HepG2 (cell line): ENCODE measurements around the gene TLE1. TPM values are rescaled to one million over a fixed set of nuclear protein-coding genes. Genes with fewer than 3 reads are reported as not detected.

Source experiments
- ATAC-seq: fragments of 200-7000 bp; cut with Tn5 transposase; 3 replicates; pipeline ENCODE4 v1.9.1; 2020; ENCODE audit warnings: mild to moderate bottlenecking, moderate library complexity
- BruUV-seq: library from RNA; stranded (reverse); fragments of 400-500 nt; replicated peaks from 2 replicates; lab custom pipeline; 2021; lab: Mats Ljungman, UMichigan
- CTCF ChIA-PET: fragments of 300-600 bp; formaldehyde crosslinking; extraction: SDS; loops from one replicate; lab custom pipeline; 2021; ENCODE audit warnings: low total read pairs, inconsistent platforms, low intra/inter-chr PET ratio; lab: Yijun Ruan, JAX
- POLR2A ChIA-PET: fragments of 350-600 bp; sonication (Branson Sonifier 250); formaldehyde crosslinking; loops from one replicate; lab custom pipeline; 2020; ENCODE audit warnings: antibody characterized with exemption, inconsistent platforms; lab: Yijun Ruan, JAX
- DNase-seq: peaks from one replicate; pipeline ENCODE4 v3.0.0-alpha.2; 2015; ENCODE audit warnings: low spot score
- FAIRE-seq: peaks from 3 replicates; lab custom pipeline; 2011; peaks lifted over from hg19 to GRCh38; lab: Jason Lieb, UNC
- H2AFZ ChIP-seq: one replicate; pipeline ENCODE4 v1.6.1; 2011; ENCODE audit warnings: low read length, inconsistent platforms
- H3K27ac ChIP-seq: fragments of 300-600 bp; 3 replicates; pipeline ENCODE4 v1.8.0; 2011; ENCODE audit warnings: mixed run types, mild to moderate bottlenecking, mixed read lengths, low read length, inconsistent platforms; ENCODE audit not compliant: insufficient read depth; ENCODE audit errors: extremely low read length
- H3K27me3 ChIP-seq, 2 experiments: fragments of 200-600 bp in 1 of 2; 2 replicates in 1 of 2; 3 replicates in 1 of 2; pipeline versions ENCODE4 v1.6.0 to v1.8.0; 2011; ENCODE audit warnings: low read length in 2 of 2, mild to moderate bottlenecking in 2 of 2, moderate library complexity in 2 of 2, inconsistent platforms in 1 of 2; ENCODE audit not compliant: insufficient read depth in 2 of 2, control insufficient read depth in 1 of 2
- H3K36me3 ChIP-seq, 2 experiments: fragments of 200-600 bp in 1 of 2; replicated peaks in 1 of 2; 2 replicates in 1 of 2; 3 replicates in 1 of 2; pipeline versions ENCODE4 v1.5.1 to v1.8.0; 2011; ENCODE audit warnings: low read length in 2 of 2, inconsistent platforms in 1 of 2; ENCODE audit not compliant: insufficient read depth in 2 of 2, control insufficient read depth in 1 of 2
- H3K4me1 ChIP-seq: 2 replicates; pipeline ENCODE4 v1.5.1; 2012; ENCODE audit warnings: low read length, inconsistent platforms; ENCODE audit not compliant: insufficient read depth
- H3K4me2 ChIP-seq: 2 replicates; pipeline ENCODE4 v1.6.0; 2011; ENCODE audit warnings: low read depth, low read length, inconsistent platforms
- H3K4me3 ChIP-seq, 3 experiments: fragments of 200-600 bp in 1 of 3; sonication (generic), shearing (Covaris generic) in 1 of 3; replicated peaks in 1 of 3; 2 replicates each; pipeline ENCODE4 v1.5.1; 2011 to 2016; ENCODE audit warnings: low read length in 3 of 3, inconsistent platforms in 2 of 3, low read depth in 2 of 3, mild to moderate bottlenecking in 2 of 3, control low read depth in 1 of 3, mixed read lengths in 1 of 3; ENCODE audit not compliant: insufficient read depth in 1 of 3
- H3K79me2 ChIP-seq: one replicate; pipeline ENCODE4 v1.6.1; 2011; ENCODE audit warnings: low read length, inconsistent platforms; ENCODE audit not compliant: insufficient read depth
- H3K9ac ChIP-seq: 2 replicates; pipeline ENCODE4 v1.6.0; 2011; ENCODE audit warnings: mild to moderate bottlenecking, low read depth, low read length, inconsistent platforms; ENCODE audit not compliant: insufficient read depth
- H3K9me3 ChIP-seq: 2 replicates; pipeline ENCODE4 v1.5.1; 2012; ENCODE audit warnings: mild to moderate bottlenecking, low read length
- H4K20me1 ChIP-seq: 2 replicates; pipeline ENCODE4 v1.6.0; 2011; ENCODE audit warnings: inconsistent platforms, mild to moderate bottlenecking, low read length, moderate library complexity; ENCODE audit not compliant: insufficient read depth
- AGO1 ChIP-seq: fragments of 200-400 bp; formaldehyde crosslinking; IDR thresholded peaks from 2 replicates; pipeline ENCODE4 v1.6.1; 2017; ENCODE audit warnings: mild to moderate bottlenecking, low read depth, low read length, moderate library complexity; ENCODE audit not compliant: poor library complexity, severe bottlenecking
- ATF4 ChIP-seq, 2 experiments: fragments of 450-650 bp in 1 of 2; sonication (generic) in 1 of 2; formaldehyde crosslinking; IDR thresholded peaks; 2 replicates each; pipeline versions ENCODE4 v1.5.0 to v1.8.0; 2020 to 2022; ENCODE audit warnings: mild to moderate bottlenecking in 1 of 2, missing genetic modification reagents in 1 of 2
- ATF7-NPFF ChIP-seq: sonication (generic); formaldehyde crosslinking; IDR thresholded peaks from 2 replicates; pipeline ENCODE4 v1.8.1; 2023; ENCODE audit warnings: mild to moderate bottlenecking, low read depth, missing genetic modification reagents, moderate library complexity
- BRD4 ChIP-seq: sonication (generic); formaldehyde crosslinking; IDR thresholded peaks from 2 replicates; pipeline ENCODE4 v1.4.0; 2020; ENCODE audit warnings: missing genetic modification reagents
- CBFB ChIP-seq: sonication (generic); formaldehyde crosslinking; IDR thresholded peaks from 2 replicates; pipeline ENCODE4 v1.4.0; 2020; ENCODE audit warnings: missing genetic modification reagents
- MLXIP ChIP-seq: sonication (generic); formaldehyde crosslinking; IDR thresholded peaks from 2 replicates; pipeline ENCODE4 v1.9.0; 2021; ENCODE audit warnings: missing genetic modification reagents, borderline replicate concordance
- NFE2 ChIP-seq: sonication (generic); formaldehyde crosslinking; IDR thresholded peaks from 2 replicates; pipeline ENCODE4 v1.4.0; 2020; ENCODE audit warnings: missing genetic modification reagents
- NFKB2 ChIP-seq: sonication (generic); formaldehyde crosslinking; IDR thresholded peaks from 2 replicates; pipeline ENCODE4 v1.4.0; 2020; ENCODE audit warnings: missing genetic modification reagents, borderline replicate concordance
- NR2F1 ChIP-seq, 2 experiments: fragments of 450-650 bp in 1 of 2; formaldehyde crosslinking in 1 of 2; IDR thresholded peaks; 2 replicates each; pipeline versions ENCODE4 v1.5.0 to v1.6.1; 2016 to 2020; ENCODE audit warnings: mild to moderate bottlenecking in 1 of 2, missing compliant biosample characterization in 1 of 2, missing genetic modification reagents in 1 of 2, moderate library complexity in 1 of 2
- PLRG1 ChIP-seq: fragments of 450-650 bp; conservative IDR thresholded peaks from 2 replicates; pipeline ENCODE4 v1.6.1; 2016
- RORA ChIP-seq: sonication (generic); formaldehyde crosslinking; IDR thresholded peaks from 2 replicates; pipeline ENCODE4 v1.5.0; 2020; ENCODE audit warnings: mild to moderate bottlenecking, missing genetic modification reagents, moderate library complexity
- TAF1 ChIP-seq: sonication (generic); formaldehyde crosslinking; IDR thresholded peaks from 2 replicates; pipeline ENCODE4 v1.4.0; 2020; ENCODE audit warnings: missing genetic modification reagents
- TARDBP ChIP-seq: sonication (generic); formaldehyde crosslinking; IDR thresholded peaks from 2 replicates; pipeline ENCODE4 v1.8.0; 2022; ENCODE audit warnings: mild to moderate bottlenecking, missing genetic modification reagents
- ZBTB10 ChIP-seq: sonication (generic); formaldehyde crosslinking; IDR thresholded peaks from 2 replicates; pipeline ENCODE4 v1.4.0; 2020; ENCODE audit warnings: missing genetic modification reagents, borderline replicate concordance
- ZBTB3 ChIP-seq: sonication (generic); formaldehyde crosslinking; IDR thresholded peaks from 2 replicates; pipeline ENCODE4 v1.4.0; 2020; ENCODE audit warnings: low read depth, mild to moderate bottlenecking, moderate library complexity, missing genetic modification reagents, borderline replicate concordance
- ZC3H4 ChIP-seq: sonication (generic); formaldehyde crosslinking; IDR thresholded peaks from 2 replicates; pipeline ENCODE4 v1.4.0; 2020; ENCODE audit warnings: missing genetic modification reagents, borderline replicate concordance
- ZSCAN9 ChIP-seq: IDR thresholded peaks from 2 replicates; pipeline ENCODE4 v1.6.1; 2016; ENCODE audit warnings: borderline replicate concordance
- WGBS: methylation state at CpG from one replicate; pipeline ENCODE4 v1.1.6; 2017; ENCODE audit warnings: low lambda C conversion rate; 5-methylcytosine and 5-hydroxymethylcytosine counted together
- in situ Hi-C: cut with HindIII; loops from 2 replicates; pipeline ENCODE4 v1.10.0; 2017; ENCODE audit warnings: low pct_unique_long_range_greater_than_20kb; ENCODE audit not compliant: extremely low pct_ligation_motif_present
- intact Hi-C: fragments of 100-400 bp; cut with micrococcal nuclease; formaldehyde crosslinking; loops from one replicate; pipeline ENCODE4 v1.10.0; 2022; ENCODE audit not compliant: unreplicated experiment
- polyA plus RNA-seq, 8 experiments: library from polyadenylated mRNA; depleted of rRNA in 3 of 8; stranded (reverse) in 7 of 8; unstranded in 1 of 8; fragments of >200 nt; fragmentation: Illumina TruSeq in 4 of 8; extraction: Trizol in 4 of 8; gene quantifications; 2 replicates each; pipeline versions ENCODE4 v1.2.1 to v1.2.3, GENCODE V29; 2011 to 2016; ENCODE audit warnings: low read depth in 4 of 8, missing spikeins in 1 of 8, mixed read lengths in 1 of 8; ENCODE audit not compliant: insufficient read depth in 1 of 8
- total RNA-seq, 5 experiments: library from RNA; depleted of rRNA; stranded (reverse); fragments of >200 nt; fragmentation: Illumina TruSeq; extraction: Trizol; gene quantifications; 2 replicates each; pipeline ENCODE4 v1.2.3, GENCODE V29; 2016; ENCODE audit warnings: low read depth in 1 of 5

Gene TLE1
- total and polyA plus RNA-seq, 2 of the 13 experiments (the other 11 are each of a cell fraction or from before 2014, with no cell fraction given), result 35.9 to 109 TPM

- Histone ChIP-seq H4K20me1 (no peaks in the 10 kb centered on the region), H3K79me2 (no peaks in the 10 kb centered on the region), H3K9ac (peak overlapping the region; percentile 37), H3K27ac (peak overlapping the region; percentile 56), H3K36me3 (no peaks in the 10 kb centered on the region), H2AFZ (no peak overlapping the region), H3K4me1 (peaks cover 58% of the 10 kb centered on the region), H3K4me2 (peak overlapping the region; percentile 25), H3K27me3 (no peaks in the 10 kb centered on the region), H3K4me3 (no peak overlapping the region), H3K9me3 (no peaks in the 10 kb centered on the region)
- POLR2A ChIA-PET, result interaction anchor here (1.4 kb wide), 2 partner anchors 52 to 151 kb away, joined by 5 read pairs; no protein-coding TSS in a partner anchor
- intact Hi-C loops, result loop anchor here (1.0 to 2.0 kb wide), 4 partner anchors 15 to 154 kb away; partner anchors contain the start of gene TLE1
- FAIRE-seq, result peak; percentile 95
- DNase-seq, result peak; percentile 99
- CTCF ChIA-PET, result no interaction called here
- ATAC-seq, result peak; percentile 98
- TSS peak; percentile 67 for BruUV-seq
- 13% methylated on average over 9 of the region's 9 CpGs for WGBS
- in situ Hi-C loops, result no loop called here
- TF ChIP-seq RORA (CRISPR knock-in tag), result no peak
- TF ChIP-seq ZBTB10 (CRISPR knock-in tag), result no peak; the same call in 1 of the 2 replicates
- no peak for TF ChIP-seq NFKB2 (CRISPR knock-in tag)
- peak; percentile 73 for TF ChIP-seq NFE2 (CRISPR knock-in tag)
- no peak for TF ChIP-seq BRD4 (CRISPR knock-in tag)
- no peak for TF ChIP-seq TAF1
- peak; percentile 45 for TF ChIP-seq ZSCAN9 (CRISPR knock-in tag)
- TF ChIP-seq ZC3H4 (CRISPR knock-in tag), result no peak
- peak in 1 of 2 experiments; percentile 87; a peak in 2 of 4 replicates for TF ChIP-seq ATF4 (CRISPR knock-in tag; IDR thresholded peaks at IDR 0.05)
- TF ChIP-seq PLRG1, result no peak
- no peak for TF ChIP-seq ATF7-NPFF (CRISPR knock-in tag)
- no peak for TF ChIP-seq CBFB
- TF ChIP-seq MLXIP, result no peak
- TF ChIP-seq ZBTB3 (CRISPR knock-in tag), result no peak
- TF ChIP-seq TARDBP (CRISPR knock-in tag), result peak; percentile 82
- no peak for TF ChIP-seq AGO1
- peak; percentile 48 to 74; a peak in 2 of 4 replicates for TF ChIP-seq NR2F1 (CRISPR knock-in tag; IDR thresholded peaks at IDR 0.05)
Observed at GRCh38 chr9:81535542-81536241, 153.7 kb downstream of the TLE1 start.
